Kidney (tissue), 14 donors: ENCODE results near the gene ITGA2. TPM values are rescaled to one million over a fixed set of nuclear protein-coding genes. Genes with fewer than 3 reads are reported as not detected.
A peak's percentile ranks its signal among the peaks of the same experiment; 100 is the strongest.

Experiments used
- DNase-seq, 5 donors: peaks; one replicate each; pipeline ENCODE4 v3.0.0-alpha.2; 2013 to 2020
- FAIRE-seq: peaks from 2 replicates; lab custom pipeline; 2012; peaks lifted over from hg19 to GRCh38; lab: Jason Lieb, UNC
- H3K27ac ChIP-seq, 2 donors: one replicate each; pipeline ENCODE4 v1.7.0; 2013; ENCODE audit warnings: low read depth in 2 of 2, low read length in 2 of 2, inconsistent platforms in 1 of 2
- H3K27me3 ChIP-seq: one replicate; pipeline ENCODE4 v1.7.1; 2013; ENCODE audit warnings: low read length, inconsistent platforms; ENCODE audit not compliant: control insufficient read depth, insufficient read depth
- H3K36me3 ChIP-seq, 3 donors: one replicate each; pipeline versions ENCODE4 v1.7.0 to v1.7.1; 2013; ENCODE audit warnings: low read length in 3 of 3, control low read depth in 1 of 3, inconsistent platforms in 1 of 3; ENCODE audit not compliant: insufficient read depth in 3 of 3, control insufficient read depth in 2 of 3
- H3K4me1 ChIP-seq, 3 donors: one replicate each; pipeline versions ENCODE4 v1.7.0 to v1.7.1; 2013; ENCODE audit warnings: low read length in 3 of 3, inconsistent platforms in 1 of 3, low read depth in 1 of 3; ENCODE audit not compliant: control insufficient read depth in 2 of 3, insufficient read depth in 2 of 3
- H3K4me3 ChIP-seq, 3 donors: one replicate each; pipeline versions ENCODE4 v1.7.0 to v1.8.1; 2013; ENCODE audit warnings: low read length in 3 of 3, control low read depth in 1 of 3, inconsistent platforms in 1 of 3
- H3K9ac ChIP-seq, 3 donors: one replicate each; pipeline versions ENCODE4 v1.7.0 to v1.7.1; 2013; ENCODE audit warnings: low read length in 3 of 3, control low read depth in 1 of 3, inconsistent platforms in 1 of 3
- H3K9me3 ChIP-seq, 3 donors: one replicate each; pipeline versions ENCODE4 v1.7.0 to v1.7.1; 2013; ENCODE audit warnings: low read length in 3 of 3, control low read depth in 1 of 3, inconsistent platforms in 1 of 3; ENCODE audit not compliant: control insufficient read depth in 2 of 3, insufficient read depth in 1 of 3
- intact Hi-C: fragments of 100-400 bp; cut with DNase I; formaldehyde crosslinking; loops from one replicate; pipeline ENCODE4 v1.11.1; 2022
- polyA plus RNA-seq: library from polyadenylated mRNA; stranded (reverse); fragments of 350-450 nt; fragmentation: Illumina TruSeq; extraction: RNeasy Lipid Tissue Mini Kit (QIAGEN cat#74804); gene quantifications from one replicate; pipeline ENCODE4 v1.2.3, GENCODE V29; 2014; ENCODE audit warnings: low read depth, low replicate concordance; ENCODE audit not compliant: insufficient read depth
- total RNA-seq: library from RNA; stranded (reverse); fragmentation: NEBNext Ultra II Directional; extraction: Animal tissue kit (Norgen Biotek cat#: 25700); gene quantifications from one replicate; pipeline ENCODE4 v1.2.1, GENCODE V29; 2021
- TF ChIP-seq, protein P1 (sequence below): IDR thresholded peaks from 3 replicates; pipeline ENCODE4 v1.5.1; 2012; ENCODE audit warnings: mild to moderate bottlenecking, moderate library complexity, borderline replicate concordance; ENCODE audit not compliant: insufficient read depth; ENCODE audit errors: extremely low read depth
- donor health status: control.
- donor health status: control.
- donor health status: control.
- donor health status: control.
- donor health status: control.
- donor health status: DM: yes; HTN: yes; CAD: no.
- donor health status: Normal renal cell carcinoma (clear cell type).

The ITGA2 gene
- total and polyA plus RNA-seq, 2 donors from 2014 or later: 4.9 to 44.5 TPM

DNA sequence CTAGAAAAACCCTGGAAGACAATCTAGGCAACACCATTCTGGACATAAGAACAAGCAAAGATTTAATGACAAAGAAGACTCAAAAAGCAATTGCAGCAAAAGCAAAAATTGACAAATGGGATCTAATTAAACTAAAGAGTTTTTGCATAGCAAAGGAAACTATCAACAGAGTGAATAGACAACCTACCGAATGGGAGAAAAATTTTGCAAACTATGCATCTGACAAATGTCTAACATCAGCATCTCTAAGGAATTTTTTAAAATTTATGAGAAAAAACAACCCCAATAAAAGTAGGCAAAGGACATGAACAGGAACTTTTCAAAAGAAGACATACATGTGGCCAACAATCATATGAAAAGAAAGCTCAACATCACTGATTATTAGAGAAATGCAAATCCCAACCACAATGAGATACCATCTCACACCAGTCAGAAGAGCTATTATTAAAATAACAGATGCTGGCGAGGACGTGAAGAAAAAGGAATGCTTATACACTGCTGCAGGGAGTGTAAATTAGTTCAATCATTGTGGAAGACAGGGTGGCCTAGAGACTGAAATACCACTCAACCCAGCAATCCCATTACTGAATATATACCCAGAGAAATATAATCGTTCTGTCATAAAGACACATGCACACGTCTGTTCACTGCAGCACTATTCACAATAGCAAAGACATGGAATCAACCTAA, 116.6 kb downstream of the ITGA2 start:
- Histone ChIP-seq H3K4me3 (no peak overlapping the region), H3K27me3 (no peaks in the 10 kb centered on the region), H3K9me3 (no peaks in the 10 kb centered on the region), H3K9ac (no peak overlapping the region), H3K27ac (no peak overlapping the region), H3K36me3 (peaks cover 0 to 5% (median 4%) of the 10 kb centered on the region in 3 donors), H3K4me1 (peaks cover 0 to 10% (median 3%) of the 10 kb centered on the region in 3 donors)
- TF ChIP-seq, protein P1, sequence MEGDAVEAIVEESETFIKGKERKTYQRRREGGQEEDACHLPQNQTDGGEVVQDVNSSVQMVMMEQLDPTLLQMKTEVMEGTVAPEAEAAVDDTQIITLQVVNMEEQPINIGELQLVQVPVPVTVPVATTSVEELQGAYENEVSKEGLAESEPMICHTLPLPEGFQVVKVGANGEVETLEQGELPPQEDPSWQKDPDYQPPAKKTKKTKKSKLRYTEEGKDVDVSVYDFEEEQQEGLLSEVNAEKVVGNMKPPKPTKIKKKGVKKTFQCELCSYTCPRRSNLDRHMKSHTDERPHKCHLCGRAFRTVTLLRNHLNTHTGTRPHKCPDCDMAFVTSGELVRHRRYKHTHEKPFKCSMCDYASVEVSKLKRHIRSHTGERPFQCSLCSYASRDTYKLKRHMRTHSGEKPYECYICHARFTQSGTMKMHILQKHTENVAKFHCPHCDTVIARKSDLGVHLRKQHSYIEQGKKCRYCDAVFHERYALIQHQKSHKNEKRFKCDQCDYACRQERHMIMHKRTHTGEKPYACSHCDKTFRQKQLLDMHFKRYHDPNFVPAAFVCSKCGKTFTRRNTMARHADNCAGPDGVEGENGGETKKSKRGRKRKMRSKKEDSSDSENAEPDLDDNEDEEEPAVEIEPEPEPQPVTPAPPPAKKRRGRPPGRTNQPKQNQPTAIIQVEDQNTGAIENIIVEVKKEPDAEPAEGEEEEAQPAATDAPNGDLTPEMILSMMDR: no peak
- DNase-seq (no peak), FAIRE-seq (no peak)
- intact Hi-C loops: no loop called here

DNA sequence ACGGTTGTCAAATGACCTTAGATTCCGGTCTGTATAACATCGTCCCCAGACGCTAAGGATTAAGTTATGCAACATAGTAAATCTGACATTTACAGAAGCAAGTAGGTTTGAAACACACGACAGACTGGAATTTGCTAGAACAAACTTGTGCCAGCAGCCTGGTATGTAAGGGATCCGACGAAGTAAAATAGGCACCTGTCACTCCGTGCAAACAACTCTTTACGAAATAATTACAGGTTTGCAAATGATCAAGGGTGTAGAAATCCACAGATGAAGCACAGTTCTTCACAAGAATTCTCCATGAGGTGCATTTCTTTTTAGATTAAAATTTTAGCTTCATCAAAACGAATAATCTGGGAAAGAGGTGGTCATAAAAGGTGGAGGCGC, 119.9 kb downstream of the ITGA2 start:
- TF ChIP-seq, protein P1: no peak
- intact Hi-C loops: no loop called here

DNA sequence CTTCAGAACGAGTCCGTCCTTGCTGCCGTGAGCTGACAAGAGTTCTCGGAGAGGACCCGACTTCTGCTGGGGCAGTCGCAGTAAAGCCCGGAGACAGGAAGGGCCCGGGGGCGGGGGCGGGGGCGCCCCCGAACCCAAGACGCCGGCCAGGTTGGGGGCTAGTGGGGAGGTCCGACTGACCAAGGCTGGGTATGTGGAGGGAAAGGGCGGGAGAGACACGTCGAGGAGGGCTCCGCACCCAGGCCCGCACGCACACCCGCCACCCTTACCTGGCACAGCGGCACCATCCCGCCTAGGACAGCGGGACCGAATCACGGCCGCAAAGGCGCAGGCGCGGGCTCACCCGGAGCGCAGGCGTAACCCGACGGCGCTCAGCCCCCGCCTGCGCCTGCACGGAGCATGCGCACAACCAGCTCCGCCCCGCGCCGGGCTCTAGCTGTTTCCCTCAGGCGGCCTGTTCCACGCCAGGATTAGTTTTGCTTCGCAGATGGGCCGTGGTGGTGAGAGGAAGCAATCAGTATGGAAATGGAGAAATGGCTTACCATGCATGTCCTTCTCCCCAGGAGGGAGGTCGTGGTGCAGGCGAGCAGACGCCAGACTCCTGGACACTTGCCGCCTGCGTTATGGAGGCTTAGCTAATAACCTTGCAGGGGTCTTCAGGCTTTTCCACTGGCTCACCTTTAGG, 120.4 kb downstream of the ITGA2 start, which contains the start of gene MOCS2:
MOCS2 (minus strand) TSS at position 315 of the 685 bp plus-strand sequence. CDS start 2,583 bp downstream, outside the sequence.
- FAIRE-seq: no peak

More for the DNA sequence above, 119.9 kb downstream of the ITGA2 start:
- FAIRE-seq (no peak), DNase-seq (peak in 2 of 5 donors; percentile 47 to 72)
- Histone ChIP-seq H3K9me3 (no peaks in the 10 kb centered on the region), H3K4me3 (peak overlapping the region; percentile 88 to 99 (median 89)), H3K27ac (peak overlapping the region; percentile 71 to 89), H3K27me3 (no peaks in the 10 kb centered on the region), H3K36me3 (no peaks in the 10 kb centered on the region), H3K4me1 (peaks cover 0 to 8% (median 3%) of the 10 kb centered on the region in 3 donors), H3K9ac (peak overlapping the region; percentile 68 to 91 (median 83))

More for the DNA sequence above, 120.4 kb downstream of the ITGA2 start, which contains the start of gene MOCS2:
- TF ChIP-seq, protein P1: no peak
- Histone ChIP-seq H3K4me3 (peak within 1 kb of the TSS; percentile 88 to 99 (median 89)), H3K27ac (peak within 1 kb of the TSS; percentile 71 to 89), H3K27me3 (no peaks in the 10 kb centered on the region), H3K4me1 (peaks cover 0 to 8% (median 3%) of the 10 kb centered on the region in 3 donors), H3K36me3 (no peaks in the 10 kb centered on the region), H3K9ac (peak within 1 kb of the TSS; percentile 68 to 100 (median 91)), H3K9me3 (no peaks in the 10 kb centered on the region)
- peak; percentile 92 to 97 (median 96) for DNase-seq
- intact Hi-C loops: no loop called here
